Uterus (tissue), 4 donors: ENCODE data around the gene ALLC. TPM values are rescaled to one million over a fixed set of nuclear protein-coding genes. Genes with fewer than 3 reads are reported as not detected.

Experiments
- DNase-seq, 2 donors: peaks; one replicate each; pipeline ENCODE4 v3.0.0-alpha.2; 2019 to 2020
- H3K27ac ChIP-seq, 2 donors: fragments of 200-600 bp; sonication (generic); 1 replicate in 1 of 2; 2 replicates in 1 of 2; pipeline ENCODE4 v1.5.1; 2016 to 2018
- H3K27me3 ChIP-seq, 2 donors: fragments of 200-600 bp; sonication (generic); one replicate each; pipeline ENCODE4 v1.5.1; 2018 to 2019; ENCODE audit warnings: control low read depth in 1 of 2
- H3K36me3 ChIP-seq, 2 donors: fragments of 200-600 bp; sonication (generic); one replicate each; pipeline ENCODE4 v1.5.1; 2019; ENCODE audit warnings: control low read depth in 1 of 2
- H3K4me1 ChIP-seq, 2 donors: fragments of 200-600 bp; sonication (generic); one replicate each; pipeline ENCODE4 v1.5.1; 2018 to 2019; ENCODE audit warnings: control low read depth in 1 of 2
- H3K4me3 ChIP-seq, 2 donors: fragments of 200-600 bp; sonication (generic); 1 replicate in 1 of 2; 2 replicates in 1 of 2; pipeline ENCODE4 v1.5.1; 2018 to 2019; ENCODE audit warnings: mild to moderate bottlenecking in 1 of 2
- H3K9me3 ChIP-seq, 2 donors: fragments of 200-600 bp; sonication (generic); one replicate each; pipeline ENCODE4 v1.5.1; 2019; ENCODE audit warnings: control low read depth in 1 of 2
- CTCF ChIP-seq, 4 experiments: fragments of 200-600 bp in 2 of 4; fragments of 450-650 bp in 2 of 4; sonication (generic) in 2 of 4; IDR thresholded peaks; one replicate each; pipeline ENCODE4 v1.5.1; 2016 to 2019; ENCODE audit warnings: antibody characterized with exemption in 4 of 4, mild to moderate bottlenecking in 2 of 4, moderate library complexity in 1 of 4
- POLR2A ChIP-seq, 2 donors: fragments of 450-650 bp; IDR thresholded peaks; one replicate each; pipeline ENCODE4 v1.6.1; 2016; ENCODE audit warnings: antibody characterized with exemption in 2 of 2, mild to moderate bottlenecking in 1 of 2, moderate library complexity in 1 of 2
- intact Hi-C: fragments of 100-400 bp; cut with DNase I; formaldehyde crosslinking; loops from one replicate; pipeline ENCODE4 v1.15.1; 2023; ENCODE audit warnings: low total_unique reads
- total RNA-seq, 4 donors: library from RNA; depleted of rRNA in 3 of 4; stranded (reverse); fragments of >200 nt in 3 of 4; gene quantifications; one replicate each; pipeline versions ENCODE4 v1.1.0 to v1.2.4, GENCODE V29; 2014 to 2023
- donor health status: DM: yes; HTN: yes; CAD: no.

Gene ALLC
- total RNA-seq, 4 donors from 2014 or later, result not detected

- intact Hi-C loops, result no loop called here
- Histone ChIP-seq H3K4me3 (no peak overlapping the region), H3K36me3 (no peaks in the 10 kb centered on the region), H3K9me3 (no peaks in the 10 kb centered on the region), H3K27ac (no peak overlapping the region), H3K4me1 (no peaks in the 10 kb centered on the region), H3K27me3 (no peaks in the 10 kb centered on the region)
- no peak for DNase-seq
- TF ChIP-seq CTCF (IDR thresholded peaks at IDR 0.05) (no peak), POLR2A (IDR thresholded peaks at IDR 0.05) (no peak)
Observed at GRCh38 chr2:3736112-3736511, 78.1 kb downstream of the ALLC start.

DNA sequence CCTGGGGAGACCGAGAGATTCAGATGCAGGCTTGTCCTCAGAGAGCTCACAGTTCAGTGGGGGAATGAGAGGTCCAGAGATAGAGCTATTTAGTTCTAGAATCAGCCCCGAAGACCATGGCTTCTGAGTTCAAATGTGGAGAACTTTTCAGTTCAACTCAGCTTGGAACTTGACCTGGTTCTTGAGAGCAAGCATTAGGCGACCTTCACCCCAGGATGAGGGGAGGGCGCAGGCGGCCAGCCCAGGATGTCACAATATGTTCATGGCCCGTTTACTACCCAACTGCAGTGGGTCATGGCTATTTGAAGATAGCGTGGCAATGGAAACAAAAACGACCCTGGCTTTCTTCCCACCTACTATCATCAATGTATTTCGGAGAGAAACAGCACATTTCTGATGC, 79.1 kb downstream of the ALLC start:
- no peaks in the 10 kb centered on the region for H3K4me1 ChIP-seq
- intact Hi-C loops, result no loop called here
- H3K27ac ChIP-seq, result no peak overlapping the region
- TF ChIP-seq POLR2A (IDR thresholded peaks at IDR 0.05) (no peak), CTCF (IDR thresholded peaks at IDR 0.05) (no peak)
- H3K36me3 ChIP-seq, result no peaks in the 10 kb centered on the region
- DNase-seq, result no peak
- no peaks in the 10 kb centered on the region for H3K9me3 ChIP-seq
- H3K4me3 ChIP-seq, result no peak overlapping the region
- H3K27me3 ChIP-seq, result no peaks in the 10 kb centered on the region

GRCh38 chr2:3738454-3738853, 80.5 kb downstream of the ALLC start:
- TF ChIP-seq CTCF (IDR thresholded peaks at IDR 0.05) (no peak), POLR2A (IDR thresholded peaks at IDR 0.05) (no peak)
- H3K36me3 ChIP-seq, result no peaks in the 10 kb centered on the region
- H3K27me3 ChIP-seq, result no peaks in the 10 kb centered on the region
- H3K4me1 ChIP-seq, result no peaks in the 10 kb centered on the region
- DNase-seq, result no peak
- no peaks in the 10 kb centered on the region for H3K9me3 ChIP-seq
- H3K27ac ChIP-seq, result no peak overlapping the region
- no peak overlapping the region for H3K4me3 ChIP-seq
- intact Hi-C loops, result no loop called here

GRCh38 chr2:3739313-3739712, 81.3 kb downstream of the ALLC start:
- TF ChIP-seq CTCF (IDR thresholded peaks at IDR 0.05), result no peak
- no peak for TF ChIP-seq POLR2A (IDR thresholded peaks at IDR 0.05)
- Histone ChIP-seq H3K9me3 (no peaks in the 10 kb centered on the region), H3K4me1 (no peaks in the 10 kb centered on the region), H3K27ac (no peak overlapping the region), H3K36me3 (no peaks in the 10 kb centered on the region), H3K4me3 (no peak overlapping the region), H3K27me3 (no peaks in the 10 kb centered on the region)
- no peak for DNase-seq
- intact Hi-C loops, result no loop called here

GRCh38 chr2:3741396-3741795, 83.4 kb downstream of the ALLC start:
- no peak for TF ChIP-seq CTCF (IDR thresholded peaks at IDR 0.05)
- TF ChIP-seq POLR2A (IDR thresholded peaks at IDR 0.05), result no peak
- no peaks in the 10 kb centered on the region for H3K36me3 ChIP-seq
- H3K4me3 ChIP-seq, result no peak overlapping the region
- intact Hi-C loops, result no loop called here
- H3K27ac ChIP-seq, result no peak overlapping the region
- no peaks in the 10 kb centered on the region for H3K27me3 ChIP-seq
- DNase-seq, result no peak
- no peaks in the 10 kb centered on the region for H3K9me3 ChIP-seq
- H3K4me1 ChIP-seq, result no peaks in the 10 kb centered on the region
